PC-3 (cell line): ENCODE results near the gene MITF.

Experiments used
- EZH2 ChIP-seq: fragments of 300-600 bp; sonication (generic); IDR thresholded peaks from one replicate; pipeline ENCODE4 v1.6.1; 2017; ENCODE audit warnings: antibody characterized with exemption, mild to moderate bottlenecking, low read length; ENCODE audit not compliant: unreplicated experiment
- EZH2phosphoT487 ChIP-seq: fragments of 300-600 bp; sonication (generic); IDR thresholded peaks from 2 replicates; pipeline ENCODE4 v1.6.1; 2018; ENCODE audit warnings: mild to moderate bottlenecking, antibody characterized with exemption, low read length, borderline replicate concordance
- TF ChIP-seq, protein P1 (sequence below): fragments of 300-600 bp; sonication (generic); conservative IDR thresholded peaks from 2 replicates; pipeline ENCODE4 v1.5.1; 2017; ENCODE audit warnings: antibody characterized with exemption, low read depth, mild to moderate bottlenecking, low read length

DNA sequence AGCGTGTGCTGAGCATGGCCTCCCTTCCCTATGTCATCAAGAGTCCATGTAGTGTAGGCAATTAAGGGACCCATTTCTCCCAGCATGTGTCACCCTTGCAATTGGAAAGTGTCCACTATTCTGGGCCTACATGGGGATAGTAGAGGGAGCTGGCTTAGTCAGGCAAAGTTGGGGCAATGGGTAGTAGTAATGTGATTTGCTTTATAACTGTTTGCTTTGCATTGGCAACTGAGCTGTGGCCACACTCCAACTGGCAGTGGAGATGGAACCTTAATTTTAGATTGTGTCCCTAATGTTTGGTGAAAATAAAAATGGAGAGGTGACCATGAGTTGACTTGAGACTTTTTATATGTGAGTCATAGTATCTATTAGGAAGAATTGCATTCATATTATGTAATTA lies 162.5 kb downstream of the MITF start:
- TF ChIP-seq, protein P1, sequence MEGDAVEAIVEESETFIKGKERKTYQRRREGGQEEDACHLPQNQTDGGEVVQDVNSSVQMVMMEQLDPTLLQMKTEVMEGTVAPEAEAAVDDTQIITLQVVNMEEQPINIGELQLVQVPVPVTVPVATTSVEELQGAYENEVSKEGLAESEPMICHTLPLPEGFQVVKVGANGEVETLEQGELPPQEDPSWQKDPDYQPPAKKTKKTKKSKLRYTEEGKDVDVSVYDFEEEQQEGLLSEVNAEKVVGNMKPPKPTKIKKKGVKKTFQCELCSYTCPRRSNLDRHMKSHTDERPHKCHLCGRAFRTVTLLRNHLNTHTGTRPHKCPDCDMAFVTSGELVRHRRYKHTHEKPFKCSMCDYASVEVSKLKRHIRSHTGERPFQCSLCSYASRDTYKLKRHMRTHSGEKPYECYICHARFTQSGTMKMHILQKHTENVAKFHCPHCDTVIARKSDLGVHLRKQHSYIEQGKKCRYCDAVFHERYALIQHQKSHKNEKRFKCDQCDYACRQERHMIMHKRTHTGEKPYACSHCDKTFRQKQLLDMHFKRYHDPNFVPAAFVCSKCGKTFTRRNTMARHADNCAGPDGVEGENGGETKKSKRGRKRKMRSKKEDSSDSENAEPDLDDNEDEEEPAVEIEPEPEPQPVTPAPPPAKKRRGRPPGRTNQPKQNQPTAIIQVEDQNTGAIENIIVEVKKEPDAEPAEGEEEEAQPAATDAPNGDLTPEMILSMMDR, result no peak
- no peak for TF ChIP-seq EZH2
- no peak for TF ChIP-seq EZH2phosphoT487
